ENCODE measurements around the gene ARHGEF7.

DNA sequence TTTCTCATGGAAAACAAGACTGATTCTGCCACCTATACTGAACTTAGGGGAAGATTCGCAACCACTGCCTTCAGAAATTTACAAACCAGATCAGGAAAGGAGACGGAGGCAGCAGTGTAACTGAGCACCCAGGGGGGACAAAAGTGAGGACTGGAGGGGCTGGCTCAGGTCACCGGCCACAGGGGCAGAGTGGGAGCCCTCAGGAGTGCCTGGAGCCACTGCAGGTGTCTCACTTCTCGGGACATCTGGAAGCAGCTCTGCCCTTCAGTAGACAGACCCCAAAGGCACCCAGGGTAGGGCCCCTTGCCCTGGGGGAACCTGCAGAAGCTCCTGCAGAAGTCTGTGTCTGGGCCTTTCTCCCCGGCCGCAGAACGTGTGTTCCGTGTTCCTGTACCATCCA lies 5.8 kb downstream of the ARHGEF7 start:
- TF ChIP-seq GATA2 (IDR thresholded peaks at IDR 0.05; ENCODE audit: low read depth, low read length) (no peak), GATA3 (IDR thresholded peaks at IDR 0.05; ENCODE audit: low read depth, low read length) (no peak)

All from SH-SY5Y (cell line).